GM21360 (cell line): ENCODE results near the gene ZIC1.

Experiments used
- ATAC-seq: cut with Tn5 transposase; IDR thresholded peaks from one replicate; pipeline ENCODE4 v1.9.1; 2021; ENCODE audit warnings: mild to moderate bottlenecking, moderate library complexity; ENCODE audit not compliant: unreplicated experiment

ZIC1 gene

GRCh38 chr3:147408188-147409100 lies 721 bp upstream of the ZIC1 start:
- ATAC-seq: no peak

DNA sequence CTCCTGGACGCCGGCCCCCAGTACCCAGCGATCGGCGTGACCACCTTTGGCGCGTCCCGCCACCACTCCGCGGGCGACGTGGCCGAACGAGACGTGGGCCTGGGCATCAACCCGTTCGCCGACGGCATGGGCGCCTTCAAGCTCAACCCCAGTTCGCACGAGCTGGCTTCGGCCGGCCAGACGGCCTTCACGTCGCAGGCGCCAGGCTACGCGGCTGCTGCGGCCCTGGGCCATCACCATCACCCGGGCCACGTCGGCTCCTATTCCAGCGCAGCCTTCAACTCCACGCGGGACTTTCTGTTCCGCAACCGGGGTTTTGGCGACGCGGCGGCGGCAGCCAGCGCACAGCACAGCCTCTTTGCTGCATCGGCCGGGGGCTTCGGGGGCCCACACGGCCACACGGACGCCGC lies 956 bp downstream of the ZIC1 start:
- ATAC-seq: no peak

- no peak for ATAC-seq
These were observed 1.5 kb downstream of the ZIC1 start for GRCh38 chr3:147410526-147411237.

GRCh38 chr3:147411238-147411814 lies 2.2 kb downstream of the ZIC1 start:
- no peak for ATAC-seq

- no peak for ATAC-seq
These were observed 2.7 kb downstream of the ZIC1 start for GRCh38 chr3:147411815-147412241.

- ATAC-seq: no peak
These were observed 3.2 kb downstream of the ZIC1 start for GRCh38 chr3:147412261-147412916.

DNA sequence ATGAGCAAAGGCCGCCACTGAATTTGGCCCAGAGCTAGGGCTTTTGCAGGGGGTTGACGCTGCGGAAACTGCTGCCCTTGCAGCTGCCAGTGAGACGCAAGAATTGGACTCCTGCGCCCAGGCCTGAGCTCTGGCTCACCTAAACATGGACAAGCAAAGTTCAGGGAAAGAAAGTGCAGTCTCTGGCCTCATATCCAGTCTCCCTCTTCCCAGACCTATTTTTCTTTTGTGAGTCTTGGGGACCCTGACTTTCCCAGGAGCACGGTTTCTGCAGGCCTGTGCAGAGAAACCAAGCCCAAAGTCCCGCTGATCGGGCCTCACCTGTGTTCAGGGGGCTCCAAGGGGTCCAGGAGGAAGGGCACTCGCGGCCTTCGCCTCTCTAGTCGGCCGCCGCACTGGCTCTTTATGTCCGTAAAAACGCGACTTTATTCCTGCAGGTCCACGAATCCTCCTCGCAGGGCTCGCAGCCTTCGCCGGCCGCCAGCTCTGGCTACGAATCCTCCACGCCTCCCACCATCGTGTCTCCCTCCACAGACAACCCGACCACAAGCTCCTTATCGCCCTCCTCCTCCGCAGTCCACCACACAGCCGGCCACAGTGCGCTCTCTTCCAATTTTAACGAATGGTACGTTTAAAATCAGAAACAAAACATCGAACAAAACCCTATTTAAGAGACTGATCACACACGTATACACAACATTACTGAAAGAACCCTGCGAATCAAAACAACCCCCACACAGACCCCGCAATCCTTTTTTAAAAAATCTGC lies 3.9 kb downstream of the ZIC1 start:
- no peak for ATAC-seq

DNA sequence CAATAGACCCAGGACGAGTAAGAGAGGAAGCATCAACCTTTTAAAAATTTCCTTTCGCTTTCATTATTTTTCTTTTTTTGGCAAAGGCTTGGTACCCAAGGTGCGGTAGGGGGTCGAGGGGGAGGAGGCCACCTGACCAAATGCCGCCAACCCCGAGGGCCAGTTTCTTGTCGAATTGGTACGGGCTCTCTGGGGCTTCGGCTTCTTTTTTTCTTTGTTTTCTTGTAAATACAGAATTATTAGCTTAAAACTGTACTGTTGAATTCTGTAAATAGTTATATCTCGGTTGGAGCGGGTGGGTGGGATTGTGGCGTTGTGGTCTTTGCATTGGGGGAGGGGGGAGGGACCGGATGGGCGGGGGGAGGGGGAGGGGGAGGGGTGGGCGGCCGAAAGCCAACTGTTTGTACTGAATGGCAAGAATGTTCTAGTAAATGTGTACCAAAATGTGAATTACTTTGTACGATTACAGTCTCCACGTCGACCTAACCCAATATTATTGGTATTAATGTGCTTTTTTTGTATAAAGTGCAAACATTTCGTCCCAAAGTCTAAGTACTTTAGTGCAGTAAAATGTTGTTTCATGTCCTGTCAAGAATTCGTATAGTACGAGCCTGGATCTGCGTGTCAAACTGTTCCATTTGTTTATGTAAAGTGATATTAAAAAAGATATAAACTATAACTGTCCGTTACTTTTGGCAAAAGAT lies 4.7 kb downstream of the ZIC1 start:
- no peak for ATAC-seq

- no peak for ATAC-seq
These were observed 5.4 kb downstream of the ZIC1 start for GRCh38 chr3:147414390-147415138.

- no peak for ATAC-seq
These were observed 6.1 kb downstream of the ZIC1 start for GRCh38 chr3:147415286-147415685.

GRCh38 chr3:147415874-147416273 lies 6.7 kb downstream of the ZIC1 start:
- no peak for ATAC-seq

DNA sequence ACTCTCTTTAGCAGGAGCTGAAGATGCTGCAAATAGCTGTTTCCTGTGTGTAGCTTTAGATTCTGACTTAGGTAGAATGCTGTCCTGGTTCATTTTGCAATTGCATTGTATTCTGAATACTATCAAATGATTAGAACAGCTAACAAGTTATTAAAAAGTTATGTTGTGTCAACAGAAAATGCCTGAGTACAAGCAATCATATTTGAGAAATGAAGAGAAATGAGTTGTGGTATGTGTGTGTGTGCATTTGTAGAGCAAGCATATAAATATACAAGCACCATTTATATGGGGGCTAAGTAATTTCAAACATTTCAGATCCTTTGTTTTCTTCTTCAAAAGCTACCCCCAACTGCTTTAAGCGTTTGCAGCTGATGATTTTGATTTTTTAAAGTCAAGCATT lies 7.8 kb downstream of the ZIC1 start:
- no peak for ATAC-seq

DNA sequence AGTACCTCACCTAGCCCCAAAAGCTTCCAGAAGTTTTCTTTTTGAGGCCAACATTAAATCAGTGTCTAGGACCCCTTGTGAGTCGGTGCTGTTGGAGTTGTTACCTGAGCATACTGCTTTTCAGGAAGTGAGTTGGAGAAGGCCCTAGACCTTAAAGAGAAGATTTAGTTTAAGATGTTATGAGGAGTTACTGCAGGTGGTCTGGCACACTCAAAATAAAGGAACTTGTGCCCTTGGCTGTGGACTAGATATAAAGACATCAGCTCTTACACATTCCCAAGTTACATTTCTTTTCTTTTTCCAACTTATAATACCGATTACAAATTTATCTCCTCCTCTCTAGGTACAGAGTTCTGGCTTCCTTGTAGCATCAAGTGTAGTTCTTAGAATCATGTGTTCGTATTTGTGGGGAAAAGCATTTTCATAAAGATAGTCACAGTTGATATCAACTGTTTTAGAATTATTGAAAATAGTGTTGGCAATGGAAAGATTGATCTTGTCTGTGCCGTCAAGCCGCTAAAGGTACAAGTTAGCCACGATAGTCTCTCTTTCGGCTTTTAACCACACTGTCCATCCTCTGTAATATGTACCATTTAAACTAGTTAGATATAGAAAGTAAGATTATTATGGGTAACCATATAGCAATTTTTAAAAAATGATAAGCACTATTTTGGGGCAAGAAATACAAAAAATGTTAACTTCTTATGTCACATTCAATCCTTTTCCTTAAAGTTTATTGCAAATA lies 8.6 kb downstream of the ZIC1 start:
- ATAC-seq: no peak

- ATAC-seq: no peak
These were observed 9.2 kb downstream of the ZIC1 start for GRCh38 chr3:147418371-147418781.

DNA sequence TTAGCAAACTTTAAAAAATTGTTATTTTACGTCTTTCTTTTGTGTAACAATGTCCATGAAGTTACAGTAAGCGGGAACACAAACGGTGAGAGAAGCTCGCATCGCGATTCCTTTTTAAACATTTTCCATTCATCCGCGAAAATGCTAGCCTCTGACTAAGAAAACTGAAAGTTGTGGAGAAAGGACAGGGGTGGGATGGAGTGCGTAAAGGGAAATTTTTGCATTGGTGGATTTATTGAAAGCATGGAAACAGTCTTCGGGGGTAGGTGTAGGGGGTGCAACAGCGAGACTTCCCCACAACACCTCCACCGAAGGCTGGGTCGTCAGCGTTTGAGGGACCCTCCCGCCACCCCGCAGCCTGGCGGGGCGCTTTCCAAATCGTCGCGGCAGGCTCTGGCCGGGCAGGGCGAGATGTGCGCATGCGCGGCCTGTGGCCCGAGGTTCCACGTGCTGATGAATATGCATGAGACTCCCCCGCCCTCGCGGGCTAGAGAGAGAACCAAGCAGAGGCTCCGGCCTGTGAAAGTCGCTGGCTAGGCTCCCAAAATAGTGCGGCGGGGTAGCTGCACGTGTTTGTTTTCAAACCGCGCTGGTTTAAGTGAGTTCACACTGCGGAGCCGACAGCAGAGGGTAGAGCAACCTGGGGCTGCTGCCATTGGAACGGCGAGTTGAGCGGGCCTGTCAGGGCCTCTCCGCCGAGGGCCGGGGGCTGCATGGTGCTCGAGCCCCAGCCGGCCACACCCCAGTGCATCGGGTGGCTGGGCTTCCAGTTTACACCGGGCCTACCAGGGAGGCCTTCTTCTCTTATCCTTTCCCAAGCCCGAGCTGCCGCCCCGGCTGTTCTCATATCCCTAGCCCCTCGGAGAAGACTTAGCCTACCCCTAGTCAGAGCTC lies 9.9 kb downstream of the ZIC1 start:
- ATAC-seq: no peak

DNA sequence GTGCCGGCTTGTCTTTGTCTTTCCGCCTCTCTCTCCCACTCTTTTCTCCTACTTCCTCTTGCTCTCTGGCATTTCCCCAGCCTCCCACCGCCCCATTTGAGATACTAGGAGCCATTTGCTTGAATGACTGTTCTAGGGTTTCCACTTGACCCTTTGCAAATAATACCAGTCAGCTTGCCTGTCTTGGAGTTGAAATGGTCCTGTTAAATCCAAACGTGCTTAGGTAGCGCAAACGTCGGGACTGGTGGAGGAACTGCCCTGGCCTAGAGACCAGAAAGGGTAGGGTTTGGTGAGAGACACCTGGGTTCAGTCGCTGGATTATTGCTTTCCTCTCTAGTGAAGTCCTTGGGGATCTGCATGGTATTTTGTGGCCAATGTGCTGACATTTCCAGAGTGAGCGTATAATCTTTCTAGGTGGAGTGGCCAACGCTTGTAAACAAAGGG lies 10.6 kb downstream of the ZIC1 start:
- no peak for ATAC-seq
